HepG2 (cell line): ENCODE data around the gene BARHL2. TPM values are rescaled to one million over a fixed set of nuclear protein-coding genes. Genes with fewer than 3 reads are reported as not detected.

Experiments
- DR1 ChIP-seq: sonication (generic); formaldehyde crosslinking; IDR thresholded peaks from 2 replicates; pipeline ENCODE4 v1.8.0; 2021; ENCODE audit warnings: mild to moderate bottlenecking, missing genetic modification reagents, inconsistent platforms
- HOXA7 ChIP-seq: sonication (generic); formaldehyde crosslinking; IDR thresholded peaks from 2 replicates; pipeline ENCODE4 v1.8.1; 2022; ENCODE audit warnings: mild to moderate bottlenecking, missing genetic modification reagents, moderate library complexity
- NAIF1 ChIP-seq: sonication (generic); formaldehyde crosslinking; IDR thresholded peaks from 2 replicates; pipeline ENCODE4 v1.5.0; 2020; ENCODE audit warnings: mild to moderate bottlenecking, missing genetic modification reagents, borderline replicate concordance
- PCBP2 ChIP-seq: fragments of 200-400 bp; formaldehyde crosslinking; optimal IDR thresholded peaks from 2 replicates; pipeline ENCODE3; 2018; ENCODE audit warnings: low read length, low read depth; ENCODE audit not compliant: poor library complexity, severe bottlenecking
- RAD21 ChIP-seq: fragments of 450-650 bp; formaldehyde crosslinking; IDR thresholded peaks from 2 replicates; pipeline ENCODE4 v1.5.0; 2020; ENCODE audit warnings: mild to moderate bottlenecking
- SNRNP70 ChIP-seq: fragments of 200-400 bp; formaldehyde crosslinking; IDR thresholded peaks from 2 replicates; pipeline ENCODE4 v1.6.1; 2017; ENCODE audit warnings: mild to moderate bottlenecking, low read depth, low read length, moderate library complexity
- ZNF12 ChIP-seq: sonication (generic); formaldehyde crosslinking; IDR thresholded peaks from 2 replicates; pipeline ENCODE4 v1.5.0; 2020; ENCODE audit warnings: missing genetic modification reagents
- polyA plus RNA-seq, 8 experiments: library from polyadenylated mRNA; depleted of rRNA in 3 of 8; stranded (reverse) in 7 of 8; unstranded in 1 of 8; fragments of >200 nt; fragmentation: Illumina TruSeq in 4 of 8; extraction: Trizol in 4 of 8; gene quantifications; 2 replicates each; pipeline versions ENCODE4 v1.2.1 to v1.2.3, GENCODE V29; 2011 to 2016; ENCODE audit warnings: low read depth in 4 of 8, missing spikeins in 1 of 8, mixed read lengths in 1 of 8; ENCODE audit not compliant: insufficient read depth in 1 of 8
- total RNA-seq, 5 experiments: library from RNA; depleted of rRNA; stranded (reverse); fragments of >200 nt; fragmentation: Illumina TruSeq; extraction: Trizol; gene quantifications; 2 replicates each; pipeline ENCODE4 v1.2.3, GENCODE V29; 2016; ENCODE audit warnings: low read depth in 1 of 5
- TF ChIP-seq, protein P1 (sequence below): sonication (generic); formaldehyde crosslinking; IDR thresholded peaks from 2 replicates; pipeline ENCODE4 v1.4.0; 2020; ENCODE audit warnings: missing genetic modification reagents, borderline replicate concordance
- TF ChIP-seq, protein P2 (sequence below): sonication (generic); formaldehyde crosslinking; conservative IDR thresholded peaks from 2 replicates; pipeline ENCODE4 v1.8.1; 2023; ENCODE audit warnings: missing genetic modification reagents
- TF ChIP-seq, protein P3 (sequence below): sonication (generic); formaldehyde crosslinking; conservative IDR thresholded peaks from 2 replicates; pipeline ENCODE4 v1.8.0; 2022; ENCODE audit warnings: missing genetic modification reagents
- TF ChIP-seq, protein P4 (sequence below): sonication (generic); formaldehyde crosslinking; IDR thresholded peaks from 2 replicates; pipeline ENCODE4 v1.4.0; 2020; ENCODE audit warnings: missing genetic modification reagents
- TF ChIP-seq, protein P5 (sequence below): sonication (generic); formaldehyde crosslinking; IDR thresholded peaks from 2 replicates; pipeline ENCODE4 v1.5.0; 2020; ENCODE audit warnings: missing genetic modification reagents
- TF ChIP-seq, protein P6 (sequence below): sonication (generic); formaldehyde crosslinking; IDR thresholded peaks from 2 replicates; pipeline ENCODE4 v1.4.0; 2020; ENCODE audit warnings: missing genetic modification reagents
- TF ChIP-seq, protein P7 (sequence below): sonication (generic); formaldehyde crosslinking; IDR thresholded peaks from 2 replicates; pipeline ENCODE4 v1.4.0; 2020; ENCODE audit warnings: missing genetic modification reagents, borderline replicate concordance

BARHL2 gene
- total and polyA plus RNA-seq, 2 of the 13 experiments (the other 11 are each of a cell fraction or from before 2014, with no cell fraction given) = not detected

DNA sequence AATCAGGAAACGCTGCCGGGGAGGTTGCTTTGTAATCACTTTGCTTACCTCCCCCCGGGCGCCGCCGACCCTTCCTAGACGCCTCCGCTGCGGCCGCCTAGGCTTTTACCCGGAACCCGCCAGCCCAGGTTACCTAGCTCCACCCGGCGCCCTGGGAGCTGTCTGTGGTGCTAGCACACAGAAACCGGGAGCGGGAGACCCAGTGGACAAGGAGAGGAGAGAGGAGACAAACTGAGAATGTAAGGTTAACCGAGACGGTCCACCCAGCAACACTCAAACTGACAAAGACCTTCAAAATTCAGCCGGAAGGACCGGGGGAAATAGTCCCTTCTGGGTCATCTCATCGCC lies 9.8 kb downstream of the BARHL2 start (continued):
- TF ChIP-seq, protein P1, sequence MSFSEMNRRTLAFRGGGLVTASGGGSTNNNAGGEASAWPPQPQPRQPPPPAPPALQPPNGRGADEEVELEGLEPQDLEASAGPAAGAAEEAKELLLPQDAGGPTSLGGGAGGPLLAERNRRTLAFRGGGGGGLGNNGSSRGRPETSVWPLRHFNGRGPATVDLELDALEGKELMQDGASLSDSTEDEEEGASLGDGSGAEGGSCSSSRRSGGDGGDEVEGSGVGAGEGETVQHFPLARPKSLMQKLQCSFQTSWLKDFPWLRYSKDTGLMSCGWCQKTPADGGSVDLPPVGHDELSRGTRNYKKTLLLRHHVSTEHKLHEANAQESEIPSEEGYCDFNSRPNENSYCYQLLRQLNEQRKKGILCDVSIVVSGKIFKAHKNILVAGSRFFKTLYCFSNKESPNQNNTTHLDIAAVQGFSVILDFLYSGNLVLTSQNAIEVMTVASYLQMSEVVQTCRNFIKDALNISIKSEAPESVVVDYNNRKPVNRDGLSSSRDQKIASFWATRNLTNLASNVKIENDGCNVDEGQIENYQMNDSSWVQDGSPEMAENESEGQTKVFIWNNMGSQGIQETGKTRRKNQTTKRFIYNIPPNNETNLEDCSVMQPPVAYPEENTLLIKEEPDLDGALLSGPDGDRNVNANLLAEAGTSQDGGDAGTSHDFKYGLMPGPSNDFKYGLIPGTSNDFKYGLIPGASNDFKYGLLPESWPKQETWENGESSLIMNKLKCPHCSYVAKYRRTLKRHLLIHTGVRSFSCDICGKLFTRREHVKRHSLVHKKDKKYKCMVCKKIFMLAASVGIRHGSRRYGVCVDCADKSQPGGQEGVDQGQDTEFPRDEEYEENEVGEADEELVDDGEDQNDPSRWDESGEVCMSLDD (CRISPR knock-in tag) = 0 out of 2 replicates have a peak, but pooled peaks have one; percentile 63
- no peak for TF ChIP-seq NAIF1 (CRISPR knock-in tag)
- TF ChIP-seq, protein P2, sequence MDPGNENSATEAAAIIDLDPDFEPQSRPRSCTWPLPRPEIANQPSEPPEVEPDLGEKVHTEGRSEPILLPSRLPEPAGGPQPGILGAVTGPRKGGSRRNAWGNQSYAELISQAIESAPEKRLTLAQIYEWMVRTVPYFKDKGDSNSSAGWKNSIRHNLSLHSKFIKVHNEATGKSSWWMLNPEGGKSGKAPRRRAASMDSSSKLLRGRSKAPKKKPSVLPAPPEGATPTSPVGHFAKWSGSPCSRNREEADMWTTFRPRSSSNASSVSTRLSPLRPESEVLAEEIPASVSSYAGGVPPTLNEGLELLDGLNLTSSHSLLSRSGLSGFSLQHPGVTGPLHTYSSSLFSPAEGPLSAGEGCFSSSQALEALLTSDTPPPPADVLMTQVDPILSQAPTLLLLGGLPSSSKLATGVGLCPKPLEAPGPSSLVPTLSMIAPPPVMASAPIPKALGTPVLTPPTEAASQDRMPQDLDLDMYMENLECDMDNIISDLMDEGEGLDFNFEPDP (CRISPR knock-in tag) = 0 out of 2 replicates have a peak, but pooled peaks have one; percentile 58
- TF ChIP-seq, protein P3, sequence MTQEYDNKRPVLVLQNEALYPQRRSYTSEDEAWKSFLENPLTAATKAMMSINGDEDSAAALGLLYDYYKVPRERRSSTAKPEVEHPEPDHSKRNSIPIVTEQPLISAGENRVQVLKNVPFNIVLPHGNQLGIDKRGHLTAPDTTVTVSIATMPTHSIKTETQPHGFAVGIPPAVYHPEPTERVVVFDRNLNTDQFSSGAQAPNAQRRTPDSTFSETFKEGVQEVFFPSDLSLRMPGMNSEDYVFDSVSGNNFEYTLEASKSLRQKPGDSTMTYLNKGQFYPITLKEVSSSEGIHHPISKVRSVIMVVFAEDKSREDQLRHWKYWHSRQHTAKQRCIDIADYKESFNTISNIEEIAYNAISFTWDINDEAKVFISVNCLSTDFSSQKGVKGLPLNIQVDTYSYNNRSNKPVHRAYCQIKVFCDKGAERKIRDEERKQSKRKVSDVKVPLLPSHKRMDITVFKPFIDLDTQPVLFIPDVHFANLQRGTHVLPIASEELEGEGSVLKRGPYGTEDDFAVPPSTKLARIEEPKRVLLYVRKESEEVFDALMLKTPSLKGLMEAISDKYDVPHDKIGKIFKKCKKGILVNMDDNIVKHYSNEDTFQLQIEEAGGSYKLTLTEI (CRISPR knock-in tag) = no peak
- TF ChIP-seq, protein P4, sequence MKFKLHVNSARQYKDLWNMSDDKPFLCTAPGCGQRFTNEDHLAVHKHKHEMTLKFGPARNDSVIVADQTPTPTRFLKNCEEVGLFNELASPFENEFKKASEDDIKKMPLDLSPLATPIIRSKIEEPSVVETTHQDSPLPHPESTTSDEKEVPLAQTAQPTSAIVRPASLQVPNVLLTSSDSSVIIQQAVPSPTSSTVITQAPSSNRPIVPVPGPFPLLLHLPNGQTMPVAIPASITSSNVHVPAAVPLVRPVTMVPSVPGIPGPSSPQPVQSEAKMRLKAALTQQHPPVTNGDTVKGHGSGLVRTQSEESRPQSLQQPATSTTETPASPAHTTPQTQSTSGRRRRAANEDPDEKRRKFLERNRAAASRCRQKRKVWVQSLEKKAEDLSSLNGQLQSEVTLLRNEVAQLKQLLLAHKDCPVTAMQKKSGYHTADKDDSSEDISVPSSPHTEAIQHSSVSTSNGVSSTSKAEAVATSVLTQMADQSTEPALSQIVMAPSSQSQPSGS (CRISPR knock-in tag) = peak; percentile 47; the same call in 1 of the 2 replicates
- TF ChIP-seq, protein P5, sequence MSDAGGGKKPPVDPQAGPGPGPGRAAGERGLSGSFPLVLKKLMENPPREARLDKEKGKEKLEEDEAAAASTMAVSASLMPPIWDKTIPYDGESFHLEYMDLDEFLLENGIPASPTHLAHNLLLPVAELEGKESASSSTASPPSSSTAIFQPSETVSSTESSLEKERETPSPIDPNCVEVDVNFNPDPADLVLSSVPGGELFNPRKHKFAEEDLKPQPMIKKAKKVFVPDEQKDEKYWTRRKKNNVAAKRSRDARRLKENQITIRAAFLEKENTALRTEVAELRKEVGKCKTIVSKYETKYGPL = 0 out of 2 replicates have a peak, but pooled peaks have one; percentile 45
- no peak for TF ChIP-seq SNRNP70
- TF ChIP-seq DR1 (CRISPR knock-in tag) = no peak
- peak; percentile 9; the same call in 1 of the 2 replicates for TF ChIP-seq ZNF12 (CRISPR knock-in tag)
- TF ChIP-seq, protein P6, sequence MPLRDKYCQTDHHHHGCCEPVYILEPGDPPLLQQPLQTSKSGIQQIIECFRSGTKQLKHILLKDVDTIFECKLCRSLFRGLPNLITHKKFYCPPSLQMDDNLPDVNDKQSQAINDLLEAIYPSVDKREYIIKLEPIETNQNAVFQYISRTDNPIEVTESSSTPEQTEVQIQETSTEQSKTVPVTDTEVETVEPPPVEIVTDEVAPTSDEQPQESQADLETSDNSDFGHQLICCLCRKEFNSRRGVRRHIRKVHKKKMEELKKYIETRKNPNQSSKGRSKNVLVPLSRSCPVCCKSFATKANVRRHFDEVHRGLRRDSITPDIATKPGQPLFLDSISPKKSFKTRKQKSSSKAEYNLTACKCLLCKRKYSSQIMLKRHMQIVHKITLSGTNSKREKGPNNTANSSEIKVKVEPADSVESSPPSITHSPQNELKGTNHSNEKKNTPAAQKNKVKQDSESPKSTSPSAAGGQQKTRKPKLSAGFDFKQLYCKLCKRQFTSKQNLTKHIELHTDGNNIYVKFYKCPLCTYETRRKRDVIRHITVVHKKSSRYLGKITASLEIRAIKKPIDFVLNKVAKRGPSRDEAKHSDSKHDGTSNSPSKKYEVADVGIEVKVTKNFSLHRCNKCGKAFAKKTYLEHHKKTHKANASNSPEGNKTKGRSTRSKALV (CRISPR knock-in tag) = peak; percentile 57; the same call in 1 of the 2 replicates
- TF ChIP-seq PCBP2 = no peak
- no peak for TF ChIP-seq HOXA7 (CRISPR knock-in tag)
- TF ChIP-seq, protein P7, sequence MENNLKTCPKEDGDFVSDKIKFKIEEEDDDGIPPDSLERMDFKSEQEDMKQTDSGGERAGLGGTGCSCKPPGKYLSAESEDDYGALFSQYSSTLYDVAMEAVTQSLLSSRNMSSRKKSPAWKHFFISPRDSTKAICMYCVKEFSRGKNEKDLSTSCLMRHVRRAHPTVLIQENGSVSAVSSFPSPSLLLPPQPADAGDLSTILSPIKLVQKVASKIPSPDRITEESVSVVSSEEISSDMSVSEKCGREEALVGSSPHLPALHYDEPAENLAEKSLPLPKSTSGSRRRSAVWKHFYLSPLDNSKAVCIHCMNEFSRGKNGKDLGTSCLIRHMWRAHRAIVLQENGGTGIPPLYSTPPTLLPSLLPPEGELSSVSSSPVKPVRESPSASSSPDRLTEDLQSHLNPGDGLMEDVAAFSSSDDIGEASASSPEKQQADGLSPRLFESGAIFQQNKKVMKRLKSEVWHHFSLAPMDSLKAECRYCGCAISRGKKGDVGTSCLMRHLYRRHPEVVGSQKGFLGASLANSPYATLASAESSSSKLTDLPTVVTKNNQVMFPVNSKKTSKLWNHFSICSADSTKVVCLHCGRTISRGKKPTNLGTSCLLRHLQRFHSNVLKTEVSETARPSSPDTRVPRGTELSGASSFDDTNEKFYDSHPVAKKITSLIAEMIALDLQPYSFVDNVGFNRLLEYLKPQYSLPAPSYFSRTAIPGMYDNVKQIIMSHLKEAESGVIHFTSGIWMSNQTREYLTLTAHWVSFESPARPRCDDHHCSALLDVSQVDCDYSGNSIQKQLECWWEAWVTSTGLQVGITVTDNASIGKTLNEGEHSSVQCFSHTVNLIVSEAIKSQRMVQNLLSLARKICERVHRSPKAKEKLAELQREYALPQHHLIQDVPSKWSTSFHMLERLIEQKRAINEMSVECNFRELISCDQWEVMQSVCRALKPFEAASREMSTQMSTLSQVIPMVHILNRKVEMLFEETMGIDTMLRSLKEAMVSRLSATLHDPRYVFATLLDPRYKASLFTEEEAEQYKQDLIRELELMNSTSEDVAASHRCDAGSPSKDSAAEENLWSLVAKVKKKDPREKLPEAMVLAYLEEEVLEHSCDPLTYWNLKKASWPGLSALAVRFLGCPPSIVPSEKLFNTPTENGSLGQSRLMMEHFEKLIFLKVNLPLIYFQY (CRISPR knock-in tag) = peak; percentile 77; the same call in 1 of the 2 replicates
- no peak for TF ChIP-seq RAD21 (CRISPR knock-in tag)
